DMS 273 treated with DMSO at 0.1 percent for 48 hours (cell line): ENCODE measurements around the gene IFRD2.
"Not testable (repeated sequence)": the region's sequence is repeated elsewhere in the genome, so short reads cannot be mapped to it uniquely, and the experiment has no call there.

ENCODE experiments used
- DNase-seq: peaks from one replicate; lab custom pipeline; 2025; lab: John Stamatoyannopoulos, UW

The IFRD2 gene

DNA sequence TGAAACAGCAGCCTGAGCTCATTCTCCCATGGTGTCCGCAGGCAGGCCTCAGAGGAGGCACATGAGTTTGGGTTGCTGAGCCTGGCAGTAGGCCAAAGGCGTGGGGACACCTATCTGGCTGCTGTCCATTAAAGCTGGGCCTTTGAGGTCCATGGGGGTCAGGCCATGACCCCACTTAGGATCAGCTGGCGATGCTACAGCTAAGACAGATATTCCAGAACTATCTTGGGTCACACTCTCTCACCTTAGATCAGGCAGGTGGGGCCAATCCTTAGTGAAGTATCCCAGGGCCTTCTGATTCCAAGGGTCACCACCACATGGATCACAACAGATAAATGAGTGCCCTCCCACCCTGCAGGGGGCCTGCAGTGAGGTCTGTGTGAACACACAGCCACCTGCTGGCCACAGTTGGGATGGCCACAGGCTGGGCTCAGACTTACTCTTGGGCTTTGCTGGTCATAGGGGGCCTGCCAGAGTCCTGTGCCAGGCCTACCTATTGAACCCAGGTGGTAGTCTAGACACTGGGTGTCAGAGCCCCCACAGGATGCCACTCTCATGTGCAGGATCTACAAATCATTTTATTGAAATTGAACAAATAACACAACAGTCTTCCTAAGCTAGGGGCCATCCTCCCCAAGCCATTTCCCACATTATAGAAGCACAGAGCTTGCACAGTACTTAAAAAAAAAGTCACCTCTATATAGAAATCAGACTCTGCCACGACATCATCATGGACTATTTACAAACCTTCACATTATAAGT, 32.3 kb upstream of the IFRD2 start:
- no peak for DNase-seq

GRCh38 chr3:50323614-50324199, 31.5 kb upstream of the IFRD2 start:
- no peak for DNase-seq

GRCh38 chr3:50323092-50323600, 30.9 kb upstream of the IFRD2 start:
- no peak for DNase-seq

GRCh38 chr3:50322386-50323091, 30.3 kb upstream of the IFRD2 start, which contains the start of gene HYAL2:
Gene HYAL2, minus strand, starts transcription at chr3:50322745. Its CDS starts 2,256 bp downstream, at chr3:50320489.
- no peak for DNase-seq

DNA sequence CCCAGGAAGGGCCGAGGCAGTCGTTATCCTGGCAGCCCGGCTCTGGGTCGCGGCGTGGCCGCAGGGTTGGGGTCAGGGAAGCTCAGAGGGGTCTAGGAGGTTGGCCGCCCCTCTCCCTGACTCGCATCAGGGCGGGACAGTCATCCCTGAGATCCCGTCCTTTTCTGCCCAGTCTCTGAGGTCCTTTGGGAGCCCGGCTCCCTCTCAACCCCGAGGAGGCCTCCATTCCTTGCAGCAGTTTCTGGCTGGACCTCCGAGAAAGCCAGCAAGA, 29.8 kb upstream of the IFRD2 start:
- DNase-seq: no peak

GRCh38 chr3:50321336-50322114, 29.3 kb upstream of the IFRD2 start:
- DNase-seq: peak; percentile 65

GRCh38 chr3:50320853-50321335, 28.7 kb upstream of the IFRD2 start:
- DNase-seq: no peak

DNA sequence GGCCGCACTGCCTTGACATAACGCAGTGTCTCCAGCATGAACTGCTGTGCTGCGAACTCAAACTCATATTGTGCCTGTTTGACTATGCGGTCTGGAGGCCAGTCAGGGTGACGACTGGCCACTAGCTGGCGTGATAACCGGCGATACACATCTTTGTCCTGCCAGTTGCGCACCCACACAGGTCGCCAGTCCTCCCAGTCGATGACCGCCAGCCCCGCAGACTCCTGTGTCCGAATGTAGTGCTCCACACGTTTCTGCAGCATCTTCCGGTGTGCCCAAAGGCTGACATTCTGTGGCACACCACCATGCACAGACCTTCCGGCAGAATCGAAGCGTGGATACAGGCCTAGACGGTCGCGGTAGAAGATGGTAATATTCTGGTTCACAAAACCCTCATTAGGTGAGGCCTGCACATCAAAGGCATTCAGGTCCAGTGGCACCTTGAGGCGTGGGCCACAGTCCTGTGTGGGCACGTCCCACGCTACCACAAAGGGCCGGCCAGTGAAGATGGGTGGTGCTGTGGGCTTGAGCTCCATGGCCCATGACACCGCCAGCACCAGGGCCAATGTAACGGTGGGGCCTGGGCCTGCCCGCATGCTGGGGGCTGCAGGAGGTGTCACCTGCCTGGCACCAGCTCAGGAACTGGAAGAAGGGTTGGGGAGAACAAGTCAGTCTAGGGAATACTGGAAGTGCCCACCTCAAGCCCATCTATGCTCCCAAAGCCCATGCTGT, 27.8 kb upstream of the IFRD2 start:
- no peak for DNase-seq

GRCh38 chr3:50319181-50319893, 27.1 kb upstream of the IFRD2 start:
- no peak for DNase-seq

GRCh38 chr3:50318615-50319014, 26.4 kb upstream of the IFRD2 start:
- DNase-seq: no peak

GRCh38 chr3:50318163-50318562, 25.9 kb upstream of the IFRD2 start:
- DNase-seq: no peak

DNA sequence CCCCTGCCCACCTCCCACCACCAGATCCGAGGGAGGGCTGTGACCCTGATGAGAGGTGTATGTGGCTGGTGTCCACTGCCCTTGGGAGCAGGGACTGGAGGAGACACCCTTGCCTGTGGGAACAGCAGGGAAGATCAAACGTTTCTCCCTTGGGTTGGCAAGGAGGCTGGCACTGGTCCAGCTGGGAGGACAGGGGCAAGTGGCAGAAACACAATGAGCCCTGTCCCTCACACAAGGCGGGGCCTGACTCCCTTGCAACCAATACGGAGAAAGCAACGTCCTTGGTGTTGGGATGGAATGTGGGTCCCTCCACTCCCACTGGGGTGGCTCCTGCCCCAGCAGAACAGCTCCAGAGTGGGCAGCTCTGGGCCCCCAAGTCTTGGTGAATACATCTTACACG, 25.1 kb upstream of the IFRD2 start:
- DNase-seq: no peak

DNA sequence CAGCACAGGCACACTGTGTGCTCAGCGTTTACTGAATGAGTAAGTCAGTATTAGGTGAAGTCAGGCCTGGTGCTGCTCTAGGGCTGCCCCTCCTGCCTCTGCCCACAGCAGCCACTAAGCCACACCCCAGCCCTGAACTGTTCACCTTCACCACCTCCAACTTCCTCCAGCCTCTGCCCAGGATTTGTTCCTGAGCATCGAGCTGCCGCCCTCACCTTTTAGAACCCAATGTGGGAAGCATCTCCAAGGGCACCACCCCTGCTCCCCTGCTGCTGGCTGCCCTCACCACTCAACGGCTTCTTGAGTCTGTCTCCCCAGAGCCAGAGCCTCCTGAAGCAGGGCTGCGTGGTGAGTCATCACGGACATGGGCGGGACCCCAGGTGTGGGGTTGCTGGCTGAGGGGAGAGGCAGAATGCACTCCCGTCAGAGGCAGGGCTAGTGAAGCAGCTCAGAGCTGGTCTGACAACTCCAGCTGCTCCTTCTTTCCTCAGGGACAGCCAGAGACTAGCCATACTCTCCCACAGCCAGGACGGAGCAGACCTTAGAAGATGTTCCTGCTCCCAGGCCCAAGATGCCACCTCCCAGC, 24.5 kb upstream of the IFRD2 start:
- no peak for DNase-seq

GRCh38 chr3:50314816-50315215, 22.6 kb upstream of the IFRD2 start:
- no peak for DNase-seq

GRCh38 chr3:50314342-50314741, 22.1 kb upstream of the IFRD2 start:
- DNase-seq: no peak

DNA sequence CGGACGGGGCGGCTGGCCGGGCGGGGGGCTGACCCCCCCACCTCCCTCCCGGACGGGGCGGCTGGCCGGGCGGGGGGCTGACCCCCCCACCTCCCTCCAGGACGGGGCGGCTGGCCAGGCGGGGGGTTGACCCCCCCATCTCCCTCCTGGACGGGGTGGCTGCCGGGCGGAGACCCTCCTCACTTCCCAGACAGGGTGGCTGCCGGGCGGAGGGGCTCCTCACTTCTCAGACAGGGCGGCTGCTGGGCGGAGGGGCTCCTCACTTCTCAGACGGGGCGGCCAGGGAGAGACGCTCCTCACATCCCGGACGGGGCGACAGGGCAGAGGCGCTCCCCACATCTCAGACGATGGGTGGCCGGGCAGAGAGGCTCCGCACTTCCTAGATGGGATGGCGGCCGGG, 19.8 kb upstream of the IFRD2 start:
- not testable (repeated sequence) for DNase-seq

- DNase-seq: no peak
These were observed 12.4 kb upstream of the IFRD2 start for GRCh38 chr3:50304601-50305000.

DNA sequence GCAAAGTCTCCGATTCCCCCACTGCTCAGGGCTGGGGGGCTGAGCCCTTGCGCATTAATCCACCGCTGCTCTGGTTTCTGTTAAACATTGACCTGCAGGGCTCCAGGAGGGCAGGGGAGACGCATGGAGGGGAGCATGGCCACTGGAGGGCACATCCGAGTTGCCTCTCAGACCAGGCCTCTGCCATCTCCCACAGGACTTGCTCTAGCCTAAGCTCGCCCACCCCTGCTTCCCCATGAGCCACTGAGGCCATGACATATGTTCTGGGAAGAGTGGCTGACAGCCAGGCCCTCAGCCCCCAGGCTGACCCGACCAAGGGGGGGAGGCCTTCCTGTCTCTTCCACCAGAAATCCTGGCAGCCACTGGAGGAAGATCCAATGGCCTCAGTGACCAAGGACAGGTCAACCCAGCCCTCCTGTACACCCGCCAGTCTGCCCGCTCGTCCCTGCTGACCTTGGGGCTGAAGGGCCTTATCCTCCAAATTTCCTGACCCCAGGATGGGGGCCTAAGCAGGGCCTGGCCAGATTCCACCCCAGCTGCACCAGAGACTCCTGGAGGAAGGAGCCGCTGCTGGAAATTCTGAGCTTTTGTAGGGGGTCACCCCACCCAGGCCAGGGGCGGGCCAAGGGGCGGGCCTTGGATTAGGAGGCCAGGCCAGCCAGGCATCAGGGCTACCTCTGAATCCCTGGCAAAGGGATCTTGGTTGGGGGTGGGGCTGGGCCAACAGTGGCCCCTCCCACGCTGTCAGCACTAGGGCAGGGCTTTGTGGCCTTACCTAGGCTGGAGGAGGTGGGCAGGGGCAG, 11.0 kb upstream of the IFRD2 start, which contains the start of gene HYAL1:
Gene HYAL1, minus strand, starts transcription at position 562 of the 803 bp plus-strand sequence. CDS start 618 bp downstream, outside the sequence.
- no peak for DNase-seq
